Endothelial cell of umbilical vein (primary cell): ENCODE data around the gene ADARB1. TPM values are rescaled to one million over a fixed set of nuclear protein-coding genes. Genes with fewer than 3 reads are reported as not detected.

Experiments
- BruUV-seq: library from RNA; stranded (reverse); fragments of 400-500 nt; replicated peaks from 2 replicates; lab custom pipeline; 2021; lab: Mats Ljungman, UMichigan
- CTCF ChIA-PET: fragments of 300-600, 350-600 bp; sonication (Branson Sonifier 250); formaldehyde crosslinking; loops from one replicate; lab custom pipeline; 2021; ENCODE audit warnings: antibody characterized with exemption, inconsistent platforms; lab: Charles Lee
- POLR2A ChIA-PET: fragments of 300-600, 350-600 bp; sonication (Branson Sonifier 250); formaldehyde crosslinking; loops from one replicate; lab custom pipeline; 2021; ENCODE audit warnings: antibody characterized with exemption, inconsistent platforms; lab: Charles Lee
- DNase-seq: peaks from one replicate; pipeline ENCODE4 v3.0.0-alpha.2; 2011; ENCODE audit warnings: low read depth, low spot score
- FAIRE-seq: peaks from 2 replicates; lab custom pipeline; 2011; peaks lifted over from hg19 to GRCh38; lab: Jason Lieb, UNC
- H2AFZ ChIP-seq: 2 replicates; pipeline ENCODE4 v1.6.0; 2012; ENCODE audit warnings: low read depth, low read length, control low read depth, inconsistent platforms
- H3K27ac ChIP-seq: 2 replicates; pipeline ENCODE4 v1.5.1; 2011; ENCODE audit warnings: low read depth, mild to moderate bottlenecking, control low read depth, low read length, moderate library complexity; ENCODE audit not compliant: insufficient read depth
- H3K27me3 ChIP-seq, 2 experiments: 2 replicates each; pipeline versions ENCODE4 v1.6.0 to v1.6.1; 2011; ENCODE audit warnings: low read length in 2 of 2, mixed read lengths in 1 of 2; ENCODE audit not compliant: control insufficient read depth in 2 of 2, insufficient read depth in 2 of 2
- H3K36me3 ChIP-seq, 2 experiments: 2 replicates in 1 of 2; 3 replicates in 1 of 2; pipeline ENCODE4 v1.5.1; 2011; ENCODE audit warnings: low read length in 2 of 2, mild to moderate bottlenecking in 1 of 2, moderate library complexity in 1 of 2; ENCODE audit not compliant: control insufficient read depth in 2 of 2, insufficient read depth in 2 of 2; ENCODE audit errors: extremely low read depth in 1 of 2
- H3K4me1 ChIP-seq: 3 replicates; pipeline ENCODE4 v1.5.1; 2011; ENCODE audit warnings: mild to moderate bottlenecking, low read length; ENCODE audit not compliant: control insufficient read depth, insufficient read depth; ENCODE audit errors: extremely low read depth
- H3K4me2 ChIP-seq: 2 replicates; pipeline ENCODE4 v1.6.1; 2011; ENCODE audit warnings: low read length, control low read depth, mixed read lengths; ENCODE audit not compliant: insufficient read depth
- H3K4me3 ChIP-seq, 3 experiments: fragments of 200-600 bp in 1 of 3; sonication (generic), shearing (Covaris generic) in 1 of 3; replicated peaks in 1 of 3; 2 replicates each; pipeline ENCODE4 v1.5.1; 2011 to 2016; ENCODE audit warnings: control low read depth in 3 of 3, low read length in 3 of 3, mild to moderate bottlenecking in 2 of 3, inconsistent platforms in 1 of 3, low read depth in 1 of 3, moderate library complexity in 1 of 3; ENCODE audit not compliant: insufficient read depth in 1 of 3
- H3K79me2 ChIP-seq: 2 replicates; pipeline ENCODE4 v1.6.0; 2012; ENCODE audit warnings: low read length, inconsistent platforms; ENCODE audit not compliant: control insufficient read depth, insufficient read depth
- H3K9ac ChIP-seq: replicated peaks from 2 replicates; pipeline ENCODE3; 2011; ENCODE audit warnings: low read length, control low read depth; ENCODE audit not compliant: insufficient read depth; ENCODE audit errors: extremely low read depth
- H3K9me1 ChIP-seq: replicated peaks from 3 replicates; pipeline ENCODE4 v1.6.0; 2011; ENCODE audit warnings: mild to moderate bottlenecking, low read length; ENCODE audit not compliant: control insufficient read depth, insufficient read depth; ENCODE audit errors: extremely low read depth
- H3K9me3 ChIP-seq: replicated peaks from 2 replicates; pipeline ENCODE4 v1.5.1; 2012; ENCODE audit warnings: low read length, inconsistent platforms; ENCODE audit not compliant: control insufficient read depth, insufficient read depth
- H4K20me1 ChIP-seq: replicated peaks from 2 replicates; pipeline ENCODE3; 2011; ENCODE audit warnings: mild to moderate bottlenecking, low read length; ENCODE audit not compliant: control insufficient read depth, insufficient read depth; ENCODE audit errors: extremely low read depth
- EZH2 ChIP-seq: IDR thresholded peaks from 2 replicates; pipeline ENCODE4 v1.6.1; 2012; ENCODE audit warnings: borderline replicate concordance, low read depth, mild to moderate bottlenecking, moderate library complexity, low read length, inconsistent platforms; ENCODE audit not compliant: severe bottlenecking
- FOS ChIP-seq: IDR thresholded peaks from 2 replicates; pipeline ENCODE4 v1.6.1; 2011; ENCODE audit warnings: mild to moderate bottlenecking, low read length, moderate library complexity, borderline replicate concordance; ENCODE audit not compliant: insufficient read depth
- GATA2 ChIP-seq: IDR thresholded peaks from 2 replicates; pipeline ENCODE4 v1.7.0; 2011; ENCODE audit warnings: low read depth, mild to moderate bottlenecking, moderate library complexity, mixed read lengths, low read length; ENCODE audit not compliant: insufficient read length, insufficient read depth
- JUN ChIP-seq: IDR thresholded peaks from 2 replicates; pipeline ENCODE4 v1.6.1; 2011; ENCODE audit warnings: borderline replicate concordance, low read depth; ENCODE audit not compliant: insufficient read length, insufficient read depth
- MYC ChIP-seq: IDR thresholded peaks from one replicate; pipeline ENCODE4 v1.6.1; 2011; ENCODE audit warnings: mild to moderate bottlenecking, low read depth, low read length
- POLR2A ChIP-seq: IDR thresholded peaks from 2 replicates; pipeline ENCODE4 v1.6.1; 2012; ENCODE audit warnings: low read depth, mild to moderate bottlenecking, control low read depth, low read length
- POLR2AphosphoS5 ChIP-seq: IDR thresholded peaks from 2 replicates; pipeline ENCODE4 v1.6.1; 2012; ENCODE audit warnings: low read depth, mild to moderate bottlenecking, control low read depth, low read length, moderate library complexity; ENCODE audit not compliant: insufficient read depth
- dilution Hi-C: fragments of 300-500 bp; cut with MboI; formaldehyde crosslinking; loops from one replicate; pipeline ENCODE4 v1.15.0; 2019; ENCODE audit warnings: low sequenced_read_pairs; ENCODE audit not compliant: extremely low pct_ligation_motif_present
- intact Hi-C: fragments of 100-400 bp; cut with micrococcal nuclease; formaldehyde crosslinking; loops from one replicate; pipeline ENCODE4 v1.10.0; 2022
- polyA plus RNA-seq, 4 experiments: library from polyadenylated mRNA; depleted of rRNA in 3 of 4; stranded (reverse) in 3 of 4; unstranded in 1 of 4; fragments of >200 nt; gene quantifications; 2 replicates each; pipeline versions ENCODE4 v1.2.1 to v1.2.3, GENCODE V29; 2011 to 2012; ENCODE audit warnings: missing spikeins in 1 of 4
- total RNA-seq: library from RNA; stranded (reverse); gene quantifications from 2 replicates; pipeline ENCODE4 v1.2.3, GENCODE V29; 2021
- TF ChIP-seq, protein P1 (sequence below), 2 donors: IDR thresholded peaks; 1 replicate in 1 of 2; 2 replicates in 1 of 2; pipeline ENCODE4 v1.5.1; 2011; ENCODE audit warnings: low read length in 2 of 2, mild to moderate bottlenecking in 2 of 2, moderate library complexity in 2 of 2, control low read depth in 1 of 2, inconsistent platforms in 1 of 2, low read depth in 1 of 2; ENCODE audit not compliant: insufficient read depth in 1 of 2; ENCODE audit errors: extremely low read depth in 1 of 2
- TF ChIP-seq, protein P2 (sequence below): IDR thresholded peaks from 2 replicates; pipeline ENCODE4 v1.6.1; 2011; ENCODE audit not compliant: insufficient read depth, insufficient read length

Gene ADARB1
- total and polyA plus RNA-seq, 2 donors (not counting 3 experiments of a cell fraction or from before 2014, with no cell fraction given), result 32.5 to 54.3 TPM

DNA sequence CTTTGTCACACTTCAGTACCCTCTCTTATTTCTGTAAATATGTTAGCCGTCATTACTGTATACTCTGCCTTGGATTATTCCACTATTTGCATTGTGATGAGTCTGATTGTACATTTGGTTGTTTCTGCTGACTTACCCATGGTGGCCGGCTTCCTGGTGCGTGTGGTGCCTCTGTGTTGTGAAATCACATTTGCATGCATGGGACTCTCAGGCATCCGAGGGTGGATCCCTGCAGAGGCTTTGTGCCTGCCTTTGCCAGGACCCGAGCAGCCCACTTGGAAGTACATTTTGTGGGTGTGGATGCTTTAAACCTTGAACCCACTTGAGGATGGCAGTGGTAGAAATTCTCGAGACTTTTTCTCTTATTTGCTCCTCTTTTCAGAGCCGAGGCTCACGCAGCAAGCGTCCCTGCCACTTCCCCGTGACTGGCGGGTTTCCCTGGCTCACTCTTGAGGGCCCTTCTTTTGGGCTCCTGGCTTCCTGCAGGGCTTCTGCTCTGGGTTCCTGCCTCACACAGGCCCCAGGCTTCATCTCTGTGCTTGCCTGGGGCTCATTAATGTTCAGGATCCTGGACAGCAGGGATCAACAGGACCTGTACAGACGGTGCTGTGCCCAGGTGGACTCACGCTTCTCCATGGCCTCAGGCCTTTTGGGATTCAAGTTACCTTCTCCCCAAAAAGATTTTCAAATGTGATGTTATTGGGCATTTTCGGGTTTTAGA is 176.7 kb downstream of the ADARB1 start:
- H4K20me1 ChIP-seq, result no peaks in the 10 kb centered on the region
- TF ChIP-seq POLR2AphosphoS5 (no peak), EZH2 (no peak), POLR2A (no peak), MYC (no peak), FOS (no peak), JUN (no peak), GATA2 (no peak)
- TF ChIP-seq, protein P1, sequence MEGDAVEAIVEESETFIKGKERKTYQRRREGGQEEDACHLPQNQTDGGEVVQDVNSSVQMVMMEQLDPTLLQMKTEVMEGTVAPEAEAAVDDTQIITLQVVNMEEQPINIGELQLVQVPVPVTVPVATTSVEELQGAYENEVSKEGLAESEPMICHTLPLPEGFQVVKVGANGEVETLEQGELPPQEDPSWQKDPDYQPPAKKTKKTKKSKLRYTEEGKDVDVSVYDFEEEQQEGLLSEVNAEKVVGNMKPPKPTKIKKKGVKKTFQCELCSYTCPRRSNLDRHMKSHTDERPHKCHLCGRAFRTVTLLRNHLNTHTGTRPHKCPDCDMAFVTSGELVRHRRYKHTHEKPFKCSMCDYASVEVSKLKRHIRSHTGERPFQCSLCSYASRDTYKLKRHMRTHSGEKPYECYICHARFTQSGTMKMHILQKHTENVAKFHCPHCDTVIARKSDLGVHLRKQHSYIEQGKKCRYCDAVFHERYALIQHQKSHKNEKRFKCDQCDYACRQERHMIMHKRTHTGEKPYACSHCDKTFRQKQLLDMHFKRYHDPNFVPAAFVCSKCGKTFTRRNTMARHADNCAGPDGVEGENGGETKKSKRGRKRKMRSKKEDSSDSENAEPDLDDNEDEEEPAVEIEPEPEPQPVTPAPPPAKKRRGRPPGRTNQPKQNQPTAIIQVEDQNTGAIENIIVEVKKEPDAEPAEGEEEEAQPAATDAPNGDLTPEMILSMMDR (IDR thresholded peaks at IDR 0.05; ENCODE audit: extremely low read depth in 1 of 2, insufficient read depth in 1 of 2, low read depth in 1 of 2, low read length in 2 of 2), result no peak
- TF ChIP-seq, protein P2, sequence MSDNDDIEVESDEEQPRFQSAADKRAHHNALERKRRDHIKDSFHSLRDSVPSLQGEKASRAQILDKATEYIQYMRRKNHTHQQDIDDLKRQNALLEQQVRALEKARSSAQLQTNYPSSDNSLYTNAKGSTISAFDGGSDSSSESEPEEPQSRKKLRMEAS, result no peak
- dilution Hi-C loops, result no loop called here
- ChIA-PET POLR2A (no interaction called here), CTCF (interaction anchor here (1.1 kb wide), 1 partner anchor 82 kb away, joined by 3 read pairs; no protein-coding TSS in a partner anchor)
- no peaks in the 10 kb centered on the region for H3K9me3 ChIP-seq
- BruUV-seq, result no TSS peak
- no peak for DNase-seq
- no peaks in the 10 kb centered on the region for H3K36me3 ChIP-seq
- H2AFZ ChIP-seq, result no peak overlapping the region
- FAIRE-seq, result no peak
- no peaks in the 10 kb centered on the region for H3K9me1 ChIP-seq
- H3K4me1 ChIP-seq, result no peaks in the 10 kb centered on the region
- no peak overlapping the region for H3K9ac ChIP-seq
- H3K27me3 ChIP-seq, result peaks cover 3 to 20% of the 10 kb centered on the region in 2 experiments
- H3K27ac ChIP-seq, result no peak overlapping the region
- no peak overlapping the region for H3K4me2 ChIP-seq
- no peaks in the 10 kb centered on the region for H3K79me2 ChIP-seq
- H3K4me3 ChIP-seq, result no peak overlapping the region
- intact Hi-C loops, result no loop called here
